ENCODE data around the gene TMEM135. TPM values are rescaled to one million over a fixed set of nuclear protein-coding genes. Genes with fewer than 3 reads are reported as not detected.

TMEM135 gene
- total and polyA plus RNA-seq, 2 experiments from 2014 or later, result 11.0 to 11.9 TPM

- Histone ChIP-seq H2AFZ (no peak overlapping the region), H4K20me1 (ENCODE audit: insufficient read depth) (no peaks in the 10 kb centered on the region), H3K4me3 (no peak overlapping the region), H3K9me2 (ENCODE audit: insufficient read depth) (no peaks in the 10 kb centered on the region), H3K79me2 (ENCODE audit: insufficient read depth) (no peaks in the 10 kb centered on the region), H3K27ac (no peak overlapping the region), H3K27me3 (replicated peaks; ENCODE audit: insufficient read depth) (no peaks in the 10 kb centered on the region), H3K4me1 (ENCODE audit: insufficient read depth) (no peaks in the 10 kb centered on the region), H3K9ac (no peak overlapping the region), H3F3A (ENCODE audit: insufficient read depth) (no peaks in the 10 kb centered on the region), H3K4me2 (ENCODE audit: unreplicated experiment) (no peak overlapping the region), H3K36me3 (ENCODE audit: low read depth) (no peaks in the 10 kb centered on the region), H3K9me3 (ENCODE audit: low read depth) (no peaks in the 10 kb centered on the region)
- in situ Hi-C loops (cut with MboI), result no loop called here
- no peak for DNase-seq
- 95 to 96% methylated on average over 5 of the region's 5 CpGs for WGBS, 2 experiments (ENCODE audit: low coverage in 1 of 2, low lambda C conversion rate in 2 of 2, missing lambda C conversion rate in 2 of 2)
- TF ChIP-seq EZH2 (IDR thresholded peaks at IDR 0.05; ENCODE audit: insufficient read depth, poor library complexity, severe bottlenecking) (no peak), EZH2phosphoT487 (IDR thresholded peaks at IDR 0.05; ENCODE audit: insufficient read depth, low read depth) (no peak)
Observed at GRCh38 chr11:87323899-87324298, 286.2 kb downstream of the TMEM135 start.

- no peak for DNase-seq
- no peaks in the 10 kb centered on the region for H3K9me2 ChIP-seq (ENCODE audit: insufficient read depth)
- in situ Hi-C loops (cut with MboI), result no loop called here
- no peak overlapping the region for H2AFZ ChIP-seq
- no peaks in the 10 kb centered on the region for H3F3A ChIP-seq (ENCODE audit: insufficient read depth)
- no peak for TF ChIP-seq EZH2 (IDR thresholded peaks at IDR 0.05; ENCODE audit: insufficient read depth, poor library complexity, severe bottlenecking)
- TF ChIP-seq EZH2phosphoT487 (IDR thresholded peaks at IDR 0.05; ENCODE audit: insufficient read depth, low read depth), result no peak
- H3K27me3 ChIP-seq (replicated peaks; ENCODE audit: insufficient read depth), result no peaks in the 10 kb centered on the region
- no peaks in the 10 kb centered on the region for H3K9me3 ChIP-seq (ENCODE audit: low read depth)
- H3K9ac ChIP-seq, result no peak overlapping the region
- no peak overlapping the region for H3K4me3 ChIP-seq
- no peaks in the 10 kb centered on the region for H3K79me2 ChIP-seq (ENCODE audit: insufficient read depth)
- no peak overlapping the region for H3K4me2 ChIP-seq (ENCODE audit: unreplicated experiment)
- H3K4me1 ChIP-seq (ENCODE audit: insufficient read depth), result no peaks in the 10 kb centered on the region
- H3K36me3 ChIP-seq (ENCODE audit: low read depth), result no peaks in the 10 kb centered on the region
- H3K27ac ChIP-seq, result no peak overlapping the region
- H4K20me1 ChIP-seq (ENCODE audit: insufficient read depth), result no peaks in the 10 kb centered on the region
Observed at GRCh38 chr11:87324817-87325489, 287.2 kb downstream of the TMEM135 start.

- H3K4me2 ChIP-seq (ENCODE audit: unreplicated experiment), result no peak overlapping the region
- H3K27me3 ChIP-seq (replicated peaks; ENCODE audit: insufficient read depth), result no peaks in the 10 kb centered on the region
- no peak overlapping the region for H3K9ac ChIP-seq
- H3K9me3 ChIP-seq (ENCODE audit: low read depth), result no peaks in the 10 kb centered on the region
- H3K36me3 ChIP-seq (ENCODE audit: low read depth), result no peaks in the 10 kb centered on the region
- TF ChIP-seq EZH2 (IDR thresholded peaks at IDR 0.05; ENCODE audit: insufficient read depth, poor library complexity, severe bottlenecking) (no peak), EZH2phosphoT487 (IDR thresholded peaks at IDR 0.05; ENCODE audit: insufficient read depth, low read depth) (no peak)
- no peaks in the 10 kb centered on the region for H4K20me1 ChIP-seq (ENCODE audit: insufficient read depth)
- no peak overlapping the region for H3K27ac ChIP-seq
- H3K4me1 ChIP-seq (ENCODE audit: insufficient read depth), result no peaks in the 10 kb centered on the region
- no peaks in the 10 kb centered on the region for H3K79me2 ChIP-seq (ENCODE audit: insufficient read depth)
- WGBS, 2 experiments (ENCODE audit: low coverage in 1 of 2, low lambda C conversion rate in 2 of 2, missing lambda C conversion rate in 2 of 2), result 96% methylated on average over 3 of the region's 3 CpGs
- no peak for DNase-seq
- in situ Hi-C loops (cut with MboI), result no loop called here
- H2AFZ ChIP-seq, result no peak overlapping the region
- no peaks in the 10 kb centered on the region for H3F3A ChIP-seq (ENCODE audit: insufficient read depth)
- H3K9me2 ChIP-seq (ENCODE audit: insufficient read depth), result no peaks in the 10 kb centered on the region
- no peak overlapping the region for H3K4me3 ChIP-seq
Observed at GRCh38 chr11:87325490-87325872, 287.7 kb downstream of the TMEM135 start.

- Histone ChIP-seq H3K4me3 (no peak overlapping the region), H3K4me1 (ENCODE audit: insufficient read depth) (no peaks in the 10 kb centered on the region), H4K20me1 (ENCODE audit: insufficient read depth) (no peaks in the 10 kb centered on the region), H3K27ac (no peak overlapping the region), H3K9me3 (ENCODE audit: low read depth) (no peaks in the 10 kb centered on the region), H3K36me3 (ENCODE audit: low read depth) (no peaks in the 10 kb centered on the region), H3K27me3 (replicated peaks; ENCODE audit: insufficient read depth) (no peaks in the 10 kb centered on the region), H3K4me2 (ENCODE audit: unreplicated experiment) (no peak overlapping the region), H3K9ac (no peak overlapping the region), H3F3A (ENCODE audit: insufficient read depth) (no peaks in the 10 kb centered on the region), H3K9me2 (ENCODE audit: insufficient read depth) (no peaks in the 10 kb centered on the region), H2AFZ (no peak overlapping the region), H3K79me2 (ENCODE audit: insufficient read depth) (no peaks in the 10 kb centered on the region)
- TF ChIP-seq EZH2 (IDR thresholded peaks at IDR 0.05; ENCODE audit: insufficient read depth, poor library complexity, severe bottlenecking) (no peak), EZH2phosphoT487 (IDR thresholded peaks at IDR 0.05; ENCODE audit: insufficient read depth, low read depth) (no peak)
- WGBS, 2 experiments (ENCODE audit: low coverage in 1 of 2, low lambda C conversion rate in 2 of 2, missing lambda C conversion rate in 2 of 2), result 94 to 100% methylated on average over 2 of the region's 2 CpGs
- no peak for DNase-seq
- in situ Hi-C loops (cut with MboI), result no loop called here
Observed at GRCh38 chr11:87326594-87326993, 288.9 kb downstream of the TMEM135 start.

- H3K36me3 ChIP-seq (ENCODE audit: low read depth), result no peaks in the 10 kb centered on the region
- 94 to 98% methylated on average over 2 of the region's 2 CpGs for WGBS, 2 experiments (ENCODE audit: low coverage in 1 of 2, low lambda C conversion rate in 2 of 2, missing lambda C conversion rate in 2 of 2)
- H3K9me2 ChIP-seq (ENCODE audit: insufficient read depth), result no peaks in the 10 kb centered on the region
- H3K27me3 ChIP-seq (replicated peaks; ENCODE audit: insufficient read depth), result no peaks in the 10 kb centered on the region
- no peak overlapping the region for H2AFZ ChIP-seq
- no peaks in the 10 kb centered on the region for H4K20me1 ChIP-seq (ENCODE audit: insufficient read depth)
- in situ Hi-C loops (cut with MboI), result no loop called here
- H3K9me3 ChIP-seq (ENCODE audit: low read depth), result no peaks in the 10 kb centered on the region
- H3K4me3 ChIP-seq, result no peak overlapping the region
- DNase-seq, result no peak
- no peak overlapping the region for H3K4me2 ChIP-seq (ENCODE audit: unreplicated experiment)
- no peaks in the 10 kb centered on the region for H3K4me1 ChIP-seq (ENCODE audit: insufficient read depth)
- H3K27ac ChIP-seq, result no peak overlapping the region
- no peak for TF ChIP-seq EZH2 (IDR thresholded peaks at IDR 0.05; ENCODE audit: insufficient read depth, poor library complexity, severe bottlenecking)
- H3K9ac ChIP-seq, result no peak overlapping the region
- H3F3A ChIP-seq (ENCODE audit: insufficient read depth), result no peaks in the 10 kb centered on the region
- H3K79me2 ChIP-seq (ENCODE audit: insufficient read depth), result no peaks in the 10 kb centered on the region
Observed at GRCh38 chr11:87329172-87329571, 291.4 kb downstream of the TMEM135 start.
